ENCODE results near the gene RALGAPA2. TPM values are rescaled to one million over a fixed set of nuclear protein-coding genes. Genes with fewer than 3 reads are reported as not detected.

Gene RALGAPA2
- total RNA-seq, 1 donor from 2014 or later, result 24.8 TPM

GRCh38 chr20:20466341-20466879 is 246.0 kb downstream of the RALGAPA2 start:
- Histone ChIP-seq H3K36me3 (ENCODE audit: control insufficient read depth, insufficient read depth, low read length) (no peaks in the 10 kb centered on the region), H3K27me3 (ENCODE audit: control insufficient read depth, insufficient read depth, low read length) (no peaks in the 10 kb centered on the region), H3K4me3 (ENCODE audit: low read depth, low read length) (no peak overlapping the region)
- peak; percentile 7 for DNase-seq (ENCODE audit: low read depth)
- TF ChIP-seq, protein P1, sequence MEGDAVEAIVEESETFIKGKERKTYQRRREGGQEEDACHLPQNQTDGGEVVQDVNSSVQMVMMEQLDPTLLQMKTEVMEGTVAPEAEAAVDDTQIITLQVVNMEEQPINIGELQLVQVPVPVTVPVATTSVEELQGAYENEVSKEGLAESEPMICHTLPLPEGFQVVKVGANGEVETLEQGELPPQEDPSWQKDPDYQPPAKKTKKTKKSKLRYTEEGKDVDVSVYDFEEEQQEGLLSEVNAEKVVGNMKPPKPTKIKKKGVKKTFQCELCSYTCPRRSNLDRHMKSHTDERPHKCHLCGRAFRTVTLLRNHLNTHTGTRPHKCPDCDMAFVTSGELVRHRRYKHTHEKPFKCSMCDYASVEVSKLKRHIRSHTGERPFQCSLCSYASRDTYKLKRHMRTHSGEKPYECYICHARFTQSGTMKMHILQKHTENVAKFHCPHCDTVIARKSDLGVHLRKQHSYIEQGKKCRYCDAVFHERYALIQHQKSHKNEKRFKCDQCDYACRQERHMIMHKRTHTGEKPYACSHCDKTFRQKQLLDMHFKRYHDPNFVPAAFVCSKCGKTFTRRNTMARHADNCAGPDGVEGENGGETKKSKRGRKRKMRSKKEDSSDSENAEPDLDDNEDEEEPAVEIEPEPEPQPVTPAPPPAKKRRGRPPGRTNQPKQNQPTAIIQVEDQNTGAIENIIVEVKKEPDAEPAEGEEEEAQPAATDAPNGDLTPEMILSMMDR (IDR thresholded peaks at IDR 0.05; ENCODE audit: insufficient read depth, low read length, poor library complexity, severe bottlenecking), result no peak

GRCh38 chr20:20465252-20465651 is 247.2 kb downstream of the RALGAPA2 start:
- H3K36me3 ChIP-seq (ENCODE audit: control insufficient read depth, insufficient read depth, low read length), result no peaks in the 10 kb centered on the region

GRCh38 chr20:20463933-20464374 is 248.5 kb downstream of the RALGAPA2 start:
- Histone ChIP-seq H3K27me3 (ENCODE audit: control insufficient read depth, insufficient read depth, low read length) (no peaks in the 10 kb centered on the region), H3K36me3 (ENCODE audit: control insufficient read depth, insufficient read depth, low read length) (no peaks in the 10 kb centered on the region), H3K4me3 (ENCODE audit: low read depth, low read length) (no peak overlapping the region)
- TF ChIP-seq, protein P1 (IDR thresholded peaks at IDR 0.05; ENCODE audit: insufficient read depth, low read length, poor library complexity, severe bottlenecking), result no peak
- no peak for DNase-seq (ENCODE audit: low read depth)

More at GRCh38 chr20:20465252-20465651, 247.2 kb downstream of the RALGAPA2 start:
- Histone ChIP-seq H3K27me3 (ENCODE audit: control insufficient read depth, insufficient read depth, low read length) (no peaks in the 10 kb centered on the region), H3K4me3 (ENCODE audit: low read depth, low read length) (no peak overlapping the region)
- DNase-seq (ENCODE audit: low read depth), result no peak
- TF ChIP-seq, protein P1 (IDR thresholded peaks at IDR 0.05; ENCODE audit: insufficient read depth, low read length, poor library complexity, severe bottlenecking), result no peak

DNA sequence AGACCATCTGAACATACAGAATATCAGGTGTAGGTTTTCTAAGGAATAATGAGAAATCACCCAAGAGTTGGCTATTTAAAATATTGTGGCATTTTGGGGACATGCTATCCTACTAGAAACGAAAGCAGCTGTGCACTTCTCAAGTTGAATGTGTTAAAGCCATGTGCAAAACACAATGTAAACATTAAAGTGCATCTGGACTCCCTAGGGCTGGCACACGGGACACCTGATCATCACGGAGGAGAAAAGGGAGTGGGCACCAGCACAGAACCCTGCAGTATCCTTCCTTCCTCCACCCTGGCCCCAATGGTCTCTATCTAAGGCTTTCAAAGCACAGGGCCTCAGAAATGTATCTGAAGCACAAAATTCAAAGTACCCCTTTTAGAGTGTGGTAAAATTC is 250.3 kb downstream of the RALGAPA2 start:
- no peaks in the 10 kb centered on the region for H3K27me3 ChIP-seq (ENCODE audit: control insufficient read depth, insufficient read depth, low read length)
- no peaks in the 10 kb centered on the region for H3K36me3 ChIP-seq (ENCODE audit: control insufficient read depth, insufficient read depth, low read length)
- TF ChIP-seq, protein P1 (IDR thresholded peaks at IDR 0.05; ENCODE audit: insufficient read depth, low read length, poor library complexity, severe bottlenecking), result no peak
- H3K4me3 ChIP-seq (ENCODE audit: low read depth, low read length), result no peak overlapping the region
- no peak for DNase-seq (ENCODE audit: low read depth)

DNA sequence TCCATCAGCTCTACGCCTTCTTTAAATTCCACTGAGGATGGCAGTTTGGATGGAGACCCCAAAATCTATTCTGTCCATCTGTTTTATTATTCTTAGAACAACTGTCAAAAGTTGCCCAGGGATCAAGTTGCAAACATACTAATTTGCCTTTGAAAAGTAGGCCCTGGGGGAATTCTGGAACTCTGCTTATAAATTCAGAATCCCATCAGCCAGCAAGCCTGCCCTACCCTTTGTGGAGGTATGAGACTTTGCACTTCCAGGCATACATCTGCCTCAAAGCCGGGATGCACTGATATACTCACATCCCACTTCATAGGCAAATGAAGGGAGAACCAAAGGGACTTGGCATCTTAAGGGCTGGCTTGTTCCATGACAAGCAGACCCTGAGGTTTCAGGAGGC is 250.9 kb downstream of the RALGAPA2 start:
- Histone ChIP-seq H3K4me3 (ENCODE audit: low read depth, low read length) (no peak overlapping the region), H3K27me3 (ENCODE audit: control insufficient read depth, insufficient read depth, low read length) (no peaks in the 10 kb centered on the region), H3K36me3 (ENCODE audit: control insufficient read depth, insufficient read depth, low read length) (no peaks in the 10 kb centered on the region)
- TF ChIP-seq, protein P1 (IDR thresholded peaks at IDR 0.05; ENCODE audit: insufficient read depth, low read length, poor library complexity, severe bottlenecking), result no peak
- DNase-seq (ENCODE audit: low read depth), result no peak

DNA sequence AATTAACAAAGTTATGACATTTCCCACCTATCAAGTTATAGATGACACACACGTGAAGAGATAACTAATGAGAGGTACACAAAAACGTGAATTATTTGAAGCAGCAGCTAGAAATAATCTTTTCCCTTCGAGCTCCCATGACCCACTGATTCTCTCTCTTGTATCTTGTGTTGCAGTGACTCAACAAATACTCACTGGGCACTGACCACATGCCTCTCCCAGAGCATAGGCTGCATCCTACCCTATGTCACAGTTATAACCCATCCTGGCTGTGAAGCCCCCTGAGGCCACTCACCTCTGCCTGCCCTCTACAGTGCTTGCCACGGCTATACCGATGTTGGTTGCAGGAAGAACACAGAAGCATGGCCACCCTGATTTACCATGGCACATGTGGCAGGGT is 252.7 kb downstream of the RALGAPA2 start:
- Histone ChIP-seq H3K4me3 (ENCODE audit: low read depth, low read length) (no peak overlapping the region), H3K27me3 (ENCODE audit: control insufficient read depth, insufficient read depth, low read length) (no peaks in the 10 kb centered on the region), H3K36me3 (ENCODE audit: control insufficient read depth, insufficient read depth, low read length) (no peaks in the 10 kb centered on the region)
- TF ChIP-seq, protein P1 (IDR thresholded peaks at IDR 0.05; ENCODE audit: insufficient read depth, low read length, poor library complexity, severe bottlenecking), result no peak
- DNase-seq (ENCODE audit: low read depth), result no peak
